HG02870 (cell line): ENCODE measurements around the gene RELL1.
"Not testable (repeated sequence)": the region's sequence is repeated elsewhere in the genome, so short reads cannot be mapped to it uniquely, and the experiment has no call there.

Experiments
- ATAC-seq: cut with Tn5 transposase; IDR thresholded peaks from one replicate; pipeline ENCODE4 v1.9.1; 2021; ENCODE audit warnings: mild to moderate bottlenecking, moderate library complexity; ENCODE audit not compliant: unreplicated experiment

Gene RELL1

DNA sequence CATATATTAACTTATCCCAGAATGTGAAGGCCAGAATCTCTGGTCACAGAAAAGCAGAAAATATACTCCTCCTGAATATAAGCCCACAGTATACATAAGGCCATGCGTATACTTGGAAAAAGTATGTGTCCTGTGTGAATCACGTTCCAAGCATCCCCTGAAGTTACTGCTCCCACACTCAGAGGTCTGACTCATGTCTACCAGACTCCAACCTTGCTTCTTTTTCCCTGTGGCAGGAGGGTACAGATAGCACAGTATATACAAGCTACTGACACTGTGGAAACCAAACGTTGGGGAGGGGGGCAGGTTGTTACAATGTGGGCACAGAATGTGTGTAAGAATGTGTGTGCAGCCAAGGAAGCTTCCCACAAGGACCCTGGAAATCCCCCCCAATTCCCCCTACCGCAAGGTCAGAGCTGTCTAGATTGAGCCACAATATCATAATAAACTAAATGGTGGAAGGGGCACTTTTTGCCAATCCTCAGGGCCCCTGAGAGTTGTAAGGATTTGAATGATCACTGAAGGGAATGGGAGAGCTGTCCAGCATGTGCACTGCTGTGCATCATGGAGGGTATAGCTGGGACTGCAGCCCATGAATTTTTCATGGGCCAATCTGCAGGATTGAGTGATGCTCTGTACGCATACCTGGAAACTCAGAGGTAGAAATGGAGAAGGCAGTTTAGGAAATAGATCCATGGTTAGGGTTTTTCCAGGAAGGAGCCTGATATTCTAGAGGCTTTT is 7.4 kb upstream of the RELL1 start:
- ATAC-seq = no peak

DNA sequence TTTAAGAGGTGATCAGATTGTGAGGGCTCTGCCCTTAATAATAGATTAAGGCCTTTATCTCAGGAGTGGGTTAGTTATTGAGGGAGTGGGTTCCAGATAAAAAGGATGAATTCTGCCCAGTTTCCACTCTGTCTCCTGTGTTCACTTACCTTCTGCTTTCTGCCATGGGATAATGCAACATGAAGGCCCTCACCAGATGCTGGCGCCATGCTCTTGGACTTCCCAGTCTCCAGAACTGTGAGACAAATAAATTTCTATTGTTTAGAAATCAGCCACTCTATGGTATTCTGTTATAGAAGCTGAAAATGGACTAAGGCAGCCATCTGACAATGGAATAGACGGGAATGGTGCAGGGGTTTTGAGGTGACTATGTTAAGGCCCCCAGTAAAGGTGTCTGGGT is 6.9 kb upstream of the RELL1 start:
- no peak for ATAC-seq

DNA sequence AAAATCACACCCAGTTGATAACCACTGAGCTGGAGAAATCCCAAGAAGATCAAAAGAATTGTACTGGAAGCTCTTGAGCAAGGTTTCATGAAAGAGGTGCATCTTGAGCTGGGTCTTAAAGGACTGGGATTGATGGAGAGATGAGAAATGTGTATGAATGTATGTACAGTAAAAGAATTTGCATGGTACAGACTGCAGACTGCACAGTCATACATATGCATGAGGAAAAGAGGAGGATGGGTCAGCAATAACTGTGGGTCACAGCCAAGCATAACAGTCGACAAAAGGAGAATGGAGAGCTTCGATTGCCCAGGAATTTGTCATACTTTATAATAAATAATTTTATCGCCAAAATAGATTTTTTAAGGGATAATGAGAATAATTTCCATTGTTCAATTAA is 4.8 kb upstream of the RELL1 start:
- no peak for ATAC-seq

DNA sequence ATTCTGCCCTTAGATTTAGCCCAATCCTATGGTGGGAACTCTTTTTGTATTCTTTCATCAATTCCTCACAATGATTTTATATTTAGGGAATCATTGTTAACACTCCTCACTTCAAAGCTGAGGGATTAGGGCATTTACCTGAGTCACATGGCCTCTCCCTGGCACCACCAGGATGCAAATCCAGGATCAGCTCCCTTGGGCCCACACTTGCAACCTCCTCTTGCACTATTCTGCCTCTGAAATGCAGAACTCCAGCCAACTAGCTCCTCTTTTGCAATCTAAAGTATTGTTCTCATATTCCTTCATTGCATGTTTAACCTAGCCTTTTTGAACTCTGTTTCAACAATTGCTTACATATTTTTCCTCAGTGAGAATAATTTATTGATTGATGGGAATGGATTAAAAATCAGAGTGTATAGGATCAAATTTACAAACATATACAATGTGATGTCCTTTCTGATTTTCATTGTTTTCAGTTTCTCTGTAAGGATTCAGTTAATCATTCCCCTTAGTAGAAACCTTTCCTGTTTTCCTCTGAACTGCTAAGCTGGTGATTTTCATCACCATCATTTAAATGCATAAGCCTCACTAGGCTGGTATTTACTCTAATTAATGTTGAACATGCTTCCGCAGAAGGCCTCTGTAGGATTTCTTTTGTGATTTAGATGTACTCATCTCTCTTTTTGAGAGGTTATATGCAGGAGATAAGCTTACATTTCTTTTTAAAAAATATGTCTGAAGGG is 3.3 kb upstream of the RELL1 start:
- ATAC-seq = no peak

DNA sequence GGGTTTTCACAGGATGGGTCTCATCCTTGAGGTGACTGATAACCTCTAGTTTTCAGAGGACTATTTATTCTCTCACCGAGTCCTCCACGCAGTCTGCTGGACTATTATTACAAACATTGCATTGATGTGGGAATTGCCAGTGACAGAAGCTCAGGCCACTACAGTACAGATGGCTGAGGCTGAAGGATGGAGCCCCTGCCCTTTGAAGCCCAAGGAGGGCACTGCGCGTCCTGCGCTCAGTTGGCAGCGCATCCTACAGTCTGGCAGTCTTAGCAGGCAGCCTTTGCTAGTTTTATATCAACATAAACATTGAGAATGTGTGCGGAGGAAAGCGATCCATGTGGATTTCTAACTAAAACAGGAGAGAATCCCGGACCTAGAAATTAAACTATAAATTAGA is 1.5 kb upstream of the RELL1 start:
- no peak for ATAC-seq

DNA sequence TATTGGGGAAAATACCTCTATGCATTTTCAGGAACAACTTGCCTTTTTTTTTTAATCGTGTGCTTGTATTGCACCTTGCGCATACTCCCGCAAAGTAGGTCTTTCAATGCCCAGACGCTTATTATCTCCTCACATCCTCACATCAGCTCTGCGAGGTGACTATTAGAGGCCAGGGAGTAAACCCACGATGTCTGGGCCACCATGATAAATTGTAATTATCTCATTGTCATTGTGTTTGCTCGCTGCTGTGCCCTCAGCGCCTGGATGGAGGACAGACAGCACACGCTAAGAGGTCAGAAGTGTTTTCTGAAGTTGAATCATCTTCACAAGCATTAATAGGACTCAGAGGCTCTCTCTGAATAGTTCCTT is 1.0 kb upstream of the RELL1 start:
- ATAC-seq = no peak

DNA sequence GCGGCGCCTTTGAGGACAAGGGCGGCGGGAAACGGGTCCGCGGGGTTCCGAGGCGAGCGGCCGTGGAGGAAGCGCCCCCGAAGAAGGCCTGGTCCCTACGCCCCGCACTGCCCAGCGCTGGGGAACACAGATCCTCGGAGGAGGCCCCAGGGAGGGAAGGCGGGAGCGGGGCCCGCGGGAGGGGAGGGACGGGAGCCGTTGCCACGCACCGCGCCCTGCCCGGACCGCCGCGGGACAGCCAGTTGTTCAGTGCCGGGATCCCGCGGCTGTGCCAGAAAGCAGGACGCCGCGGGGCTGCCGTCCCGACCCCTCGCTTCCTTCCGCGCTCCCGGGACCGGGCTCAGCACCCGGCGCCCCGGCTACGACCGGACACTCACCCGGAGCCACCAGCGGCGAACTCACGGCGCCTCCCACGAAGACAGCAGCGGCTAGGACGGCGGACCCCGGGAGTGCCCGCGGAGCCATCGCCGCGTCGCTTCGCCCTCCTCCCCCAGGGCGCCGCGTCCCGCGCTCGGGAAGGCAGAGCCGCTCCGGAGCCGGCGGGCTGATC is 278 bp downstream of the RELL1 start:
- peak; percentile 9 for ATAC-seq

DNA sequence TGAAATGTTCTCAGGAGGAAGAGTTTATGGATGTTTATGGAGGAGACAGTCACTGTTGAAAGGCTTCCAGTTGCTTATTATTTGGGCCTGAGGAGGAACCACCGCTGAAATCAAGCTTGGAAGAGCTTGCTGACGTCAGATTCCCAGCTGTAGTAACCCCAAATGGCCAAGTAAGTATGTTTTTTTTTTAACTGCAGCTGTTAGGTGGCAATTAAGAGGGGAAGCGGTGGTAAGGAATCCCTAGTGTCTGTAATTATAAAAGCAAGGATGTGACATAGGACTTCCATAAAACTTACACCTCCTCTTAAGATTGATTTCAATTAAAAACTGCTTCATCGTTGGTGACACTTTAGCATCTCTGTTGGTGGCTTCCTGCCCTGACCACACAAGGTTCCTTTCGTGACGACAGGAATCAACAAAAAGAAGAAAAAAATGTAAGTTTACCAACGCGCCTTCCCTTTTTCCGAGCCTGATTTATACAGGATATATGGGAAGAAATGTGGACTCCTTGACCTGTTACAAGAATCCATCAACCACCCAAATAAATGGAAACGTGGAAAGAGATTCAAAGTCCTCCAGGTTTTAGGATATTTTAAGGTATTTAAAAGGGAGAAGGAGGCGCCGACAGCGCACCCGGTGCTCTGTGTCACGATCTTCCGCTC is 884 bp downstream of the RELL1 start:
- ATAC-seq = no peak

DNA sequence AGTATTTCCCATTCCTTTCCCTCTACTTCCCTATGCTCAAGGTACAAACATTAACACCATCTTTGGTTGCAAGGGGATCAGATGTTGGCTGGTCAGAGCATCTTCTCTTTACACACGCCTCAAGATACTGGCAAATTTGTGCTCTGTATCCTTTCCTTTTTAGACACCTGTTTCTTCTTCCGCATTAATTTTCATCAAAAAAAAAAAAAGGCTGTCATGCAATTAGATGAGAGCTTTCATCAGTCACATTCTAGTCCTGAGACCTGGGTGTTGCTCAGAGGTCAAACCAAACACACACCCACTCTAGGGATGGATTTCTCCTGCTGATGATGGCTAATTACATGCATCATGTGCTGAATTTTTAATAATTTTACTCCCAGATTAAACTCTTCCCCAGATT is 2.0 kb downstream of the RELL1 start:
- no peak for ATAC-seq

DNA sequence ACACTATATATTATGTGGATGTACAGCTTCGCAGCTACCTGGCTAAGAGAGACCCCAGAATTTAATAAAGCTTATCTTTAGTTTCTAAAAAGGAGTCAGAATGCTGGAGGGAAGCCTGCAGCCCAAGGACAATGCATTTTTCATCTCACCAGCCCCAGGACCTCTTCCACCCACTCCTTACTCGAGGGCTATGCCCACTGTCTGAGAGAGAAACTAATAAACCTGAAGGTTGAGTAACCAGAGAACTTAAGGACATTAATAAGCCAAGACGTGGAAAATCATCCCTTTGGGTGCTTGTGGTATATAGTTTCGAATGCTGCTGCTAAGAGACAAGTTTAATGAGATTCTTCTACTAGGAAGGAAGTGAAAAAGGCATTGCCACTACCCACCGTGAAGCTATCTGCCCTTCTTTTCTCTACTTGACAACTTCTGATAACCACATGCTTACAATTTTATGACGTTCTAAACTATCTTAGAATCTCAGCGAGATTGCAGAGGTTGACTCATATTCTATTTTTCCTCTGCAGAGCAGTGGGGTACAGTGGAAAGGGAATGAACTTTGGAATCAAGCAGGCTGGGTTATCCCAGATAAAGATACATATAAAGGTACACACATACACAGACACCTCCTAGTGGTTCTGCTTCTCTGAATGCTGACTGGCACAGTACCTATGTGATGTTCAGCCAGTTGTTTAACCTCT is 3.3 kb downstream of the RELL1 start:
- ATAC-seq = peak; percentile 19

DNA sequence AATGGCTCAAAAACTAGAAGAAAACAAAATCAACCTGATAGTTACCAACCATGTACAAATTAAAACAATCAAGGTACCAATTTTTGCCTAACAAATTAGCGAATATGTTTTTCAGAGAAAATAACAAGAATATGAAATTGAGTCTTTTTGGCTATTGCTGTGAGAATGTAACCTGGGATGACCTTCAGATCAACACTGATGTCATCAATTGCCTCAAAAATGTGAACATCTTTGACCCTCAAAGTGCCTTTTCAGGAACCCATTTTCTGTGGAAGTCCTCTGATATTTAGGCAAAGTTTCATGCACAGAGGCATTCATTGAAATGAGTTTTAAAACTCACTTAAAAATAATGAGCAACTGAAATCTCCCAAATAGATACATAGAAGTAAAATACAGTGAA is 6.1 kb downstream of the RELL1 start:
- no peak for ATAC-seq

DNA sequence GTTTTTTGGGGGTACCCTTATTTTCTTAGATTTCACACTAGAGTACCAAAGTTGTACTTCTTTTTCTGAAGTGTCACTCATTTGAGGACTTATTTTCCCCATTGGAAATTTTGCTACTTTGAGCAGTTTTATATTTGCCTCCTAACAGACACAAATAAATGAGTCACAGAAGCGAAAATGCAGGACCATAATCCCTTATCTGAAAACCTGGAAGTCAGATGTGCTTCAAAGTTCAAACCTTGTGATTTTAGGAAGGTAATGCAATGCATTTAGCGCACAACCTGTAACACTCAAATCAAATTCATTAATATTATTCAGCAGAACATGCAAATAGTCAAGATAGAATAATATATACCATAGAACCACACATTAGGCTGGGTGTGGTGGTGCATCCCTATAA is 6.9 kb downstream of the RELL1 start:
- no peak for ATAC-seq

DNA sequence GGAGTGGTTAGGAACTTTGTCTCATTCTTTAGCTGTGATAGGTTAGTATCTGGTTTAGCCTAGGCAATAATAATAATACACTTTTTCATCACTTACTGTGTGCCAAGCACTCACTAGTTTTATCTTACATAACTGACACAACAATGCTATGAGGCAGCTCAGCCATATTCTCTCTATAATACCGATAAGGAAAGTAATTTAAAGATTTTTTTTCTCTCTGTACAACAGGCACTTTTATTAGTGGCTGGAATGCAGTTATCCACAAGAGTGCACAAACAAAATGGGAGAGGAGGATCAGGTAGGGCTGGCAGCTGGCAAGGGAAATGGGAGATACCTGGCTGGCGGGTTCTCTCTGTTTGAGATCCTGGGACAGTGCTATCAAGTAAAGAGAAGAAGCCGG is 7.6 kb downstream of the RELL1 start:
- ATAC-seq = no peak

DNA sequence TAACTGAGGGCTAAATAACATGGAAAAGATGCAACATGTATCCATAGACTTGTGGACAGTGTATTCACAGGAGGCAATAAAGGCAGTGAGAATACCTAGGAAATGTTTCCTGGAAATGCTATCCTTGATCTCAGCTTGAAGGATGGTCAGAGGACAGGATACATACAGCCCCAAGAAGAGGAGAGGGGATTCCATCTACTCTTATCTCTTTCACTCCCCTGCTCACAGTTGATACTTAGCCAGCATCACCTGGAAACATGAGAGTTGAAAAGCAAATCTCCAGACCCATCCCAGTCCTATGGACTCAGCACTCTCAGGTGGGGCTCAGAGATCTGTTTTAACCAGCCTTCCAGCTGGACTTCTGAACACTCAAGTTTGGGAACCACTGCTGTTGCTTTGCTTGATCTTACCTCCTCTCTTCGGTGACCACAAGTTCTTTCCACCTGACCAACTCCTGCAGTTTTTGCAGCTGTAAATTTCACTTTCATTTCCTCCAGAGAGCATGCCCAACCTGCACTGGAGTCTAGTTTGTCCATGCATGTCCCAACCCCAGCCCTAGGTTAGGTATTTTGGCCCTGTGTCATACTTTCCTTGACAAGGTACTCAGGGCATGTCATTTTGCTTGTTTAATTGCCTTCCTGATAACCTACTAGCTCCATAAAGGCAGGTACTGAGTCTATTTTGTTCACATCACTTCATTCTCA is 10.4 kb downstream of the RELL1 start:
- peak; percentile 95 for ATAC-seq

DNA sequence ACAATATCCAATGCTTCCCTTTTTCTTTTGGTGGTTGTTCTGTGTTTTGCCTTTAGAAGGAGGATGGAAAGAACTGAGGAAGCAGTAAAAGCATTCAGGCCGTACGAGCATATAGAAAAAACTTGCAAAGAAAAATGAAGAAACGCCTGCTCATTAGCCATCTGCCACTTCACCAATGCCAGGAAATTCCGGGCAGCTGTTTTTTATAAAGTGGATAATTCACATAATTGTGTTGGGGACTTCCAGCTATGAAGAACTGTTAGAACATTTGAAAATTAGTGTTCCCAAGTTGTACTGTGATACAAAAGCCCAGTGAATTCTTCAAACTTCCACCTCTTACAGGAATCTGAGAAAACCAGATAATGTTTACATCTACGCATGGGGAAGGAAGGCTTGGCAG is 11.7 kb downstream of the RELL1 start:
- ATAC-seq = no peak

DNA sequence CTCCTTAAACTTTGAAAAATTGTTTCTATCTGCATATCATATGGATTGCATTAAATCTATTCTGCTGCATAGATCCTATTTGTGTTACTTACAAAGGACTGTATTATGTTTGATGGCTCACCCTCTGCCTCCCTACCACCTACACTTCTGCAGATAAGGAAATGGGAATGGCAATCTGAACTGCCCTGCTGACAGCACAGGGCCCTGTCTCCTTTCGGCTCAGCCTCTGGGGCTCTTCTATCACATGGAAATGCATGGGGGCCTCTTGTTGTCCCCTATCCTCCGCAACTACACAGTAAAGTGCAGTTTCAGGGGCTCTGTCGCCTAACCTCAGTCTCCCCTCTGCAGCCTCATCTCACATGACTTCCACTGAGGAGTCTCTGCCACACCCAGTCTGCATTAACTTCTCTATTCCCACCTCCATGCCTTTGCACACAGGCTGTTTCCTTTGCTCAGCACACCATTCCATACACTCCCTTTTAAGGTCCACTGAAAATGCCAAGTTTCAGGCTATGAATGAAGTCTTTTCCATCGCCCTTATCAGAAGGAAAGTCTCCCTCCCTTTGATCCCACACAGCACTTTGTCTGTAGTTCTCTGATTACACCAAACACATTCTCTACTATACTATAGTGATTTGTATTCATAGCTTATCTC is 12.5 kb downstream of the RELL1 start:
- ATAC-seq = no peak

DNA sequence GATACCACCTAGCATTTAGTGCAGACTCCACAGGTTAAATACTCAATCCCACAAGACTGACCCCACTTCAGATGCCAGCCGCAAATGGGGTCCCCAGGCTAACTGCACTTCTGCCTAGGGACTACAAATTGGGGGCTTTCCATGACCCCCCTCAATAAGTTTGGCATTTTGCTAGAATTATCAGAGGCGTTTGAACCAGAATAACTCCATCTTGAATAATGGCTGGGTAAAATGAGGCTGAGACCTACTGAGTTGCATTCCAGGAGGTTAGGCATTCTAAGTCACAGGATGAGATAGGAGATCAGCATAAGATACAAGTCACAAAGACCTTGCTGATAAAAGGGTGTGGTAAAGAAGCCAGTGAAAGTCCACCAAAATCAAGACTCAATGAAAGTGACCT is 15.1 kb downstream of the RELL1 start:
- ATAC-seq = no peak

DNA sequence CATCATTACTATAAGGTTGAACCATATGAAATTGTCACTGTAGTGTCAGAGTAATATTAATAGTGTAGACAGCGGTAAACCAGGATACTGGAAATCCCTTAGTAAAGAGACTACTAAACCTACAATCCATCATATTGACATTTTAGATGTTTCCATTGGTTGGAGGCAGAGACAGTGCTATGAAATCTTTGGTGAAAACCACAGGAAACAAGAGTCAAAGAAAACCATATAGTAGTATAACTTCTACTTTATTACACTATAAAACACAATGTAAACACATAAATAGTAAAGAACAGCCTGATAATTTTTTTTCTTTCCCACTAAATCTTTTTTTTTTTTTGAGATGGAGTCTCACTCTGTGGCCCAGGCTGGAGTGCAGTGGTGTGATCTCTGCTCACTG is 15.9 kb downstream of the RELL1 start:
- ATAC-seq = no peak

DNA sequence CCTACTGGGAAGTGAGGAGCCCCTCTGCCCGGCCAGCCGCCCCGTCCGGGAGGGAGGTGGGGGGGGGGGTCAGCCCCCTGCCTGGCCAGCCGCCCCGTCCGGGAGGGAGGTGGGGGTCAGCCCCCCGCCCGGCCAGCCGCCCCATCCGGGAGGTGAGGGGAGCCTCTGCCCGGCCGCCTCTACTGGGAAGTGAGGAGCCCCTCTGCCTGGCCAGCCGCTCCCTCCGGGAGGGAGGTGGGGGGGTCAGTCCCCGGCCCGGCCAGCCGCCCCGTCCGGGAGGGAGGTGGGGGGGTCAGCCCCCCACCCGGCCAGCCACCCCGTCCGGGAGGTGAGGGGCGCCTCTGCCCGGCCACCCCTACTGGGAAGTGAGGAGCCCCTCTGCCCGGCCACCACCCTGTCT is 17.1 kb downstream of the RELL1 start:
- not testable (repeated sequence) for ATAC-seq
